ENCODE data around the gene OAT.

Gene OAT

DNA sequence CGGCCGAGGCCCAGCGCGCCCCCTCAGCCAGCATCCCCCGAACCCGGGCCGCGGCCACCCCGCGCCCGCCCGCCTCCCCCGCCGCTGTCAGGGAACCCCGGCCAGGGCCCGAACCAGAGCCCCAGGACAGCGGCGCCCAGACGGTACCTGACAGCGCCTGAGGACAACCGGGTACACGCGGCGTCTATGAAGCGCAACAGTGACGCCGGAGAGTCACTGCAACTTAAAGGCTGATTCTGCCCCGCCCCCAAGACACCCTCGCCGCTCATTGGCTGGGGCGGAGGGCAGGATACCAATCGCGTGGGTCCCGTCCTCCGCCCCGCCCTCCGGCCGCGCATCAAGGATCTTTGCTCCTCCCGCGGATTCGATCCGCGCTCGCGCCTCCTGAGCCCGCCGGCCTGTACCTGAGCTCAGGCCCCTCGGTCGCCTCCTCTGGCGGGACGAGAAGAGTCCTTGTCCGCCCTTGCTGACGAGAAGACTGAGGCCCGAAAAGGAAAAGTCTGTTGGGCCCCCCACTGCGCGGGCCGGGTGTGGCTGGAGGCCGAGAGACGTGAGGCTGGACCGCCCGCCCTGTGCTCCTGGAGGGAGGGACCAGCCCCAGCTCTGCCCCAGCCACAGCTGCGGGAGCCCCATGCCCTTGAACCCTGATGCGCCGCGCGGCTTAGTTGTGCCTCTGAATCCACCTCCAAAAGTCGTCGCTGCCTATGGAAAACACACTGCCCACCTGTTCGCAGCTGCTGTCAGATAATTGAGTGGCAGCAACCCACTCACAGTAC lies at the start of gene OAT:
OAT (minus strand) TSS at position 198 of the 776 bp plus-strand sequence. CDS start 6,752 bp downstream, outside the sequence.
- peak; percentile 89 to 91 for DNase-seq

DNA sequence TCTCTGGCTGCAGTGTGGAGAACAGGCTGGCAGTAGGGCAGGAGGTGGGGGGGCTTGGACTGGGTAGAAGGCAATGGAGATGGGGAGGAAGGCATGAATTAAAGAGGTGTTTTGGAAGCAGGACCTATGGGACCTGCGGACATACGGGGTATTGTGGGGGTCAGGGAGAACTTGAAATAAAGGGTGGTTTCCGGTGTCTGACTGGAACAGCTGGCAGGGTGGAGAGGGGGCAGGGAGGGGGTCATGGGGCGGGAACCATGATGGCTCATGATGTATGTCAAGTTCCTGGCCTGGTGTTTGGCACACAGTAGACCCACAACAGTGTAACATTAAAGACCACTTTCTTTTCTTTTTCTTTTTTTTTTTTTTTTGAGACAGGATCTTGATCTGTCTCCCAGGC lies 48.4 kb upstream of the OAT start:
- DNase-seq, result no peak

DNA sequence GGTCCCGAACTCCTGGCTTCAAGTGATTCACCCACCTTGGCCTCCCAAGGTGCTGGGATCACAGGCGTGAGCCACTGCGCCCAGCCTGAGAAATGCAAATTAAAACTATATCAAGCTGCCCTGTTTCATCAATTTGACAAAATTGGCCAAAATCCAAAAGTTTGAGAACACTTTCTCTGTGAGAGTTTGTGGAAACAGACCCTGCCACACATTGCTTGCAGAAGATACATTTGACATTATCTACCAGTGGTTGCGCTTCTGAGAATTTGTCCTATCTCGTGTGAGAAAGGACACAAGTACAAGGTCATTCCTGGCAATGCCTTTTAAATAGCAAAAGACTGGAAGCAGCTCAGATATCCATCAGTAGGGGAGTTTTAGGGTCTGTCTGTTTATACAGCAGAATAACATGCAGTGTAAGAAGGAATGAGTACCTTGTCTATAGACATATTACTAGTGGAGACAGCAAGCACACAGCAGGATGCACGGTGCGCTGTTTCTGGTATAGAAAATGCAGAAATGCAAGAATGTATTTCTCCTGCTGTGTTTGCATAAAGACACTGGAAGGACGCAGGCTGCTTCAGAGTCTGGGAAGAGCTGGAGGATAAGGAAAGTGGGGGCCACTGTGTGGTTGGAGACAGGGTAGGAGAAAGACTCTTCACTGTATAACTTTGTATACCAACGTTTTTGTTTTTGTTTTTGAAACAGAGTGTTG lies 47.2 kb upstream of the OAT start:
- no peak for DNase-seq

DNA sequence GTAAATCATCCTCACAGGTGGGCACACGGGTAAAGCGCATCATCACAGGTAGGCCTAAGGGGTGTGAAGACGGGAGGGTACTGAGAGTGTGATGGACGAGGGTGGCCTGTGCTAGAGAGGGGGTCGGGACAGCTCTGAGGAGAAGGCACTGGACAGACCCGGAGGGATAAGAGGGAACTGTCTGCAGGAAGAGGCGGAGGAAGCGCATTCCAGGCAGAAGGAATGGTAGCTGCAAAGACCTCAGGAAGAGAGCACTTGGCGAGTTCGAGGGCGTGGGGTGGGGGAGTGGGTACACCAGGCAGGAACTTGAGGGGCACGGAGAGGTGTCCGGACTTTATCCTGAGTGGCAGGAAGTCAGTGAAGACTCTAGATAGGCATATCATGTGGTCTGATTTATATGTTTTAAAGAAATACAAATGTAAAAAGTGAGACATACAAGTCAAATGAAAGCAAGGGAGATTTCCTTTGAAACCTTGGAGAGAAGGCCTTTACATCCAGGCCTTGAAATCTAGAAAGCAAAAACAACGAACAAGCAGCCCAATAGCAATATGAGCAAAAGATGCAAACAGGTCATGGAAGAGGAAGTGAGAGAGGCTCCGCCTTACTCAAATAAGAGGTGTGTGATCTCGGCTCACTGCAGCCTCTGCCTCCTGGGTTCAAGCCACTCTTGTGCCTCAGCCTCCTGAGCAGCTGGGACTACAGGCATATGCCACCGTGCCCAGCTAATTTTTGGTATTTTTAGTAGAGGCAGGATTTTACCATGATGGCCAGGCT lies 46.5 kb upstream of the OAT start:
- no peak for DNase-seq

DNA sequence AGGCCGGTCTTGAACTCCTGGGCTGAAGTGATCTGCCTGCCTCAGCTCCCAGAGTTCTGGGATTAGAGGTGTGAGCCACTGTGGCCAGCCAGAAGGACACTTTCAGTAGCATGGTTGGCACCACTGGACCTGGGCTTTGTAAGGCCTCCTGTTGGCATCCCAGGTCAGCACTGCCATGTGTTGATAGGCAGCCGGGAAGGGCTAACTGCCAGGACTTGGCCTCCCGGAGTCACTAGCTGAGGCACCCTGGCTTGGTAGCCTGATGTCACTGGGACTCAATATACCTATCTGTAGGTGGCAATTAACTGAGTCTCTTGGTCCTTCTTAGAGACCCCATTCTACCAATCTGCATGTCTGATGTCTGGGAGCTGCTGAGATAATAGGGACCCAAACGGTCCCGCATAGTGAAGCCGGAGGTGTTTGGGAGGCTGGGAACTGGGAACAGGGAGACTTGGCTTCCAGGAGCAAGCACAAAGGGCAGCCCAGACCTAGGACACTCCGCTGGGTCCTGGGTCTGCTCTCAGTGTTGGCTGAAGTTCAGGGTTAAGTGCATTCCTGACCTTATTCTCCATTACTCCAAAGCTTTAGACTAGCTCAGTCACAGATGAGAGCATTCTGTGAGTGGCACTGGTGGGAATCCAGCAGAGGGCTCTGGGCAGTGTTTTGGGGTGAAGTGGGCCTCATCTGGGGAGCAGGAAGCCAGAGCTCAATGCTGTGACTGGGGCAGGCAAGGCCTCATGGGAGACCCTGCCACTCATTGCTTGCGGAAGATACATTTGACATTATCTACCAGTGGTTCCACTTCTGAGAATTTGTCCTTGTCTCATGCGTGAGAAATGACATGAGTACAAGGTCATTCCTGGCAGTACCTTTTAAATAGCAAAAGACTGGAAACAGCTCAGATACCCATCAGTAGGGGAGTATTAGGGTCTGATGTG lies 45.6 kb upstream of the OAT start:
- DNase-seq, result no peak

DNA sequence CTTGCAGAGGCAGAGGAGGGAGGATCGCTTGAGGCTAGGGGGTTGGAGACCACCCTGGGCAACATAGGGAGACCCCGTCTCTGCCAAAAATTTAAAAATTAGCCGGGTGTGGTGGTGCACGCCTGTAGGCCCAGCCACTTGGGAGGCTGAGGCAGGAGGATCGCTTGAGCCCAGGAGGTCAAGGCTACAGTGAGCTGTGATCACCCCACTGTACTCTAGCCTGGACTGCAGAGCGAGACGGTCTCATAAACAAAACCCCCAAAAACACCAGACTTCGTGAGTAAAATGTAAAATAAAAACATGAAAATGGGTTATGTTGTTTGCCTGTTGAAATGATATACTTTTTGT lies 43.6 kb upstream of the OAT start:
- DNase-seq, result no peak

DNA sequence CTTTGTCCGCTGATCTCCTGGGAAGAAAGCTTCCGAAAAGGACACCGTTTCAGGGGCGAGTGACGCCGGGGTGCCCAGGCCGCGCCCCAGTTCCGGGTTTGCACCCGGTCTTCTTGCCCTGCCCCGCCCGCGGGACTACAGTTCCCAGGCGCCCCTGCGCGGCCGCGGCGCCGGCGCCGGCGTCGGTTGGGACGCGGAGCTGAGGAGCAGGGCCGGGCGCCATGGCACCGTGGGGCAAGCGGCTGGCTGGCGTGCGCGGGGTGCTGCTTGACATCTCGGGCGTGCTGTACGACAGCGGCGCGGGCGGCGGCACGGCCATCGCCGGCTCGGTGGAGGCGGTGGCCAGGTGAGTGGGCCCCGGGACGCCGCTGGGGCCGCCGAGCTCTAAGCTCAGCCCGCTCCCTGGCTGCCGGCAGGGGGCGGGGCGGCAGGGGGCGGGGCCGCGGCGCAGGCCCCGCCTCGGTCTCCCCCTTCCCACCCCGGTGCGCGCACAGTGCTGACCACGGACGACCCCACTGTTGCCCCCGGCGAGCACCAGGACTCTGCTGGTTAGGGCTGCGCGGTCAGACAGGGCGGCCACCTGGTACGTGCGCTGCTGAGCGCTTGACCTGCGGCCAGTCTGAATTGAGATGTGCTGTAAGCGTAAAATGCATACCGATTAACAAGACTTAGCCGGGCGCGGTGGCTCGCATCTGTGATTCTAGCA lies 43.1 kb upstream of the OAT start, which contains the start of gene LHPP:
LHPP (plus strand) TSS at position 182 of the 706 bp plus-strand sequence; CDS start at position 222, 40 bp downstream.
- DNase-seq, result peak; percentile 34 to 53

DNA sequence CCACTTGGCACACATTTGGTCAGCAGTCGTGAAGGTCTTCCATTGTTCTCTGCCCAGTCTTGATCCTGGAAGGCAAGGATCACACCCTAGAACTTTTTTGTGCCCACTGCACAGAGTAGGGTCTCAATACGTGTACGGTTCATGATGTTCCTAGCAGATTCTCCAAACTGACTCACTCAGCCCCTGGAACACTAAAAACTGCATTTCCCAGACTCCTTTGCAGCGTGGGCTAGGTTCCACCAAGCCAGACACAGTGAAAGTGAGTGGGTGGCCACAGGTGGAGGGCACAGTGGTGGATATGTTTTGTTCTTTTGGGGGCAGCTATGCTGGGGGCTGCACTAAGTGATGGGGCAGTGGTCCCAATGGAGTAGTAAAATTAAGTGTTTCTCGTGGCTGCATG lies 41.4 kb upstream of the OAT start:
- no peak for DNase-seq

DNA sequence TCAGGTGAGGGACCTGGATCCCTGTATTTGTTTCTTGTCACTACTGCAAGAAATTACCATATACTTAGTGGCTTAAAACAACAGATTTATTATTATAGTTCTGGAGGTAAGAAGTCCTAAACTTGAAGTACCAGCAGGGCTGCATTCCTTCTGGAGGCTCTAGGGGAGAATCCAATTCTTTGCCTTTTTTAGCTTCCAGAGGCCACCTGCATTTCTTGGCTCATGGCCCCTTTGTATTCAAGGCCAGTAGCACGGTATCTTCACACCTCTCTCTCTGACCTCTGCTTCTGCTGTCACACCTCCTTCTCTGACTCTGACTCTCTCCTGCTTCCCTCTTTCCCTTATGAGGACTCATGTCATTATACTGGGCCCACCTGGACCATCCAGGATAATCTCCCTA lies 40.7 kb upstream of the OAT start:
- DNase-seq, result no peak

DNA sequence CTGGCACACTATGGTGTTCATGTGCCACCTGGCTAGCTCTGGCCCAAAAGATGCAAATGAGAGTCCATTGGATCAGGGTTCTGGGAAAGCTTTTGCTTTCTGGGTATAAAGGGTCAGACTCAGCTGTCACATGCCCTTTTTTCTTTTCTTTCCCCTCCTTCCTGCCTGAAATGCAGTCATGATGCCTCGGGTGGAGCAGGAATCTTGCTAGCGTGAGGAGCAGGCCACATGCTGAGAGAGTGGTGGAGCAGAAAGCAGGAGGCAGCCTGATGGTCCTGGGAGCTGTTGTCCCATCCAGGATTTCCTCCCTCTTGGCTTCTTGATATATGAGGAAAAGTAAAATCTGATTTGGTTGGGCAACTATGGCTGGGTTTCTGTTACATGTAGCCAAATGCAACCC lies 40.2 kb upstream of the OAT start:
- DNase-seq, result no peak

DNA sequence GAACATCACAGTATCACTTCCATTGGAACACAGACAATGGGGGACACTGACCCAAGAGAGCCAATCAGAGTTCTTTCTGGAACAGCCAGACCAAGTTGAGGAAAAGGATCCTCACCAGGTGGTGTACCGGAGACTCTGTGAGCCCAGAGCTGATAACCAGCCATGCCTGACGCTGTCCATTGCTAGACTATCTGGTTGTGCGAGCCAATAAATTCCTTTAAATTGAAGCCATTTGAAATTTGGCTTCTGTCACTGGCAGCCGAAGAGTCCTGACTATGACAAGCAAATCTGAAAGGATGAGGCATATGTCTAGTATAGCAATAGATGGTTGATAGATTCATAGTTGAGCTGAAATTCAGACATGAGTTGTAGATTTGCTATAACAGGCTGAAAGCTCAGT lies 39.8 kb upstream of the OAT start:
- DNase-seq, result no peak

DNA sequence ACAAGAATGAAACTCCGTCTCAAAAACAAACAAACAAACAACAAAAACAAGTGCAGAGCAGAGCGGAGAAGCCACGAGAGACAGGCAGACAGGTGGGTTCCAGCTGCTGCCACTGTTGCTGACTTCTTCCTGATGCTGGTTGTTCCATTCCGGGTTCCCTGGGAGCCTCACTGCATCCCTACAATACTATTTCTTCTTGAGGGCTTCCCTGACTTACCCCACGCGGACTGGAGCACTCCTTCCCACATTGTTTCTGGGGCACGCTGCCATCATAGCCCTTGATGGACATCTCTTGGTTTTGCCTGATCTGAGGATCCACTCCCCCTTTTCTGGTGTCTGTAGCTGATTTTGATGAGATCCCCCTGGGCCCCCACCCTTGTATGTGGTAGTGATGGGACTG lies 36.7 kb upstream of the OAT start:
- no peak for DNase-seq

DNA sequence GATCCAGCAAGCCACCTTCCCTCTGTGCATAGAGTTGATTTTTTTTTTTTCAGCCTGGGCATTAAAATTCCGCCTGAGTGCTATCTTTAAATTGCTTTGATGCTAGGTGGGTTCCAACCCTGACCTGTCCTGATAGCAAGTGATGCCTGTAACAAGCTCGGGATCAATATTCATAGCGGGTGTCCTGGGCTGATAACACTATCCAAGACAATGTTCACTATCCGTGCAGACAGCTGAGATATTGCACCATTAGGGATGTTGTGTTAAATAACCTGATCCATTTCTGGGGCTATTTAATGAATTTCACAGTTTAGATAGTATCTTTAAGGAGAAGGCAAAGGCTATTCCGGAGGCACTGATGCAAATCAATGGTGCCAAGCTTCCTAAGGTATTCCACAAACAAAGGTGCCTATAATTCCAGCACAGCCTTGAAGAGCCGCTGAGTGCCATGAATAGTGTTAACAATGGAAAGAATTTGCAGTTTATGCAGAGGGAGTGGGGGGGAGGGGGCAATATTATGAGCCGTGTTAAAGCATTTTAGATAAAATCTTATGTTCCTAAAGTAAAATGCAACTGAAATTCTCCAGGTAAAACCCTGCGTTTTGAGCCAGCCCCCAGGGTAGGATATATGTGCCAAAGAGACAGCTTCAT lies 35.4 kb upstream of the OAT start:
- no peak for DNase-seq

DNA sequence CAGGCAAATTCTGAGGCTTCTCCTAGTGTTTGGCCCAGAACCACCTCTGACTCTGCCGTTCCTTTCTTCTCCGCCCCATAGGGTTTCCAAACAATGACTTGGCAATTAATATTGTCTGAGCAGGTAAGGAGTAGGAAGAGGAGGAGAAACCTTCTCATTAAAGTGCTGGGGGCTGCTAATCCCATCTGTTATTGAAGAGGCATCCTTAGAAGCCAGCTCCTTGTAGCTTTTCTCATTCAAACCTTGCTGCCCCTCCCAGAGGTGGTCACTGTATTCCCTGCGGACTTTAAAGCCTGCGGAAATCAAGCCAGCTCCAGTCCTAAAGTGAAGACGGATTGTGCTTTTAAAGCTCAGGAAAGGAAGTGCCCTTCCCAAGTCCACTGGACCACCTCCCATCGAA lies 32.6 kb upstream of the OAT start:
- DNase-seq, result no peak

DNA sequence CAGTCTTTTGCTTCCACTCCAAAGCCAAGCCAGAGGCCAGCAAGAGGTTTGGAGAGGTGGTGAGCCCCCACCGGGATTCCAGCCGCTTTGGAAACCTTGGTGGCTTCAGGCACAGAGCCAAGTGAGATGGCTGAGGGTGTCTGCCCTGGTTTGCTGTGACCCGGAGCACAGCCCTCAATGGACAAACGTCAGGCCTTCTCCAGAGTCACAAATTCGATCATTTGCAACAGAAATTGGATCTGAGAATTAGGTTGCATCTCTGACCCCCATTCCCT lies 32.0 kb upstream of the OAT start:
- DNase-seq, result no peak

DNA sequence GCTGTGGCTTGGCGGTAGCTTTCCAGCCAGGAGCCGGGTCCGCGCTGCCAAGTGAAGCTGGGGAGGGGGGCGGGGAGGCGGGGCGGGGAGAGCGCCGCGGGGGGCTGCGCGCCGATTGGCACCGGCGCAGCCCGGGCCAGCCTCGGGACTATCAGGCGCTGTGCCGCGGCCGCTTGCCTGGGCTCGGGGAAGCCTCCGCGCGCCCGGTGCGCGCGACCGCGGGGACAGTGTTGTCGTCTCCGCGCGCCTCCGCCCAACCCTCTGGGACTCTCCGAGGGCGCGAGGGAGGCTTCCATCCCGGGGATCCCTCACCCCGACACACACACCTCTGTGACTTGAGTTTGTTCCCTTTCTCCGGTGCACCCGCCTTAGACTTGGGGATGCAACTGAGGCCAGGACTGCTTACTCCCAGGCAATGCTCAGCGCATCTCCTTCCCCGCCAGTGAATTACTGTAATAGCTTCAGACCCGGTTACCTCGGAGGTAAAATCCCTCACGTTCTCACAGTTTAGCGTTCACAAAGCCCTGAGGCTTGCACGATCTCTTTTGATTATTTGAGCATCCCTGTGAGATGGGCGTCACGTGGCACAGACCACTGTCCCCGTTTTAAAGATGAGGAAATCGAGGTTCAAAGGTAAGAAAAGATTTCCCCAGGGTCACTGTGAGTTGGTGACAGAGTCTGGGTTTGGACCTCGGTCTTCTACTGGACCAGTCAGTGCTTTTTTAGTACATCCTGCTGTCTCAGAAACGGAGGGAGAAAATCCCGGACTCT lies 31.5 kb upstream of the OAT start, which contains the start of gene NKX1-2:
NKX1-2 (minus strand) TSS at position 24 of the 771 bp plus-strand sequence. CDS start 92 bp downstream, outside the sequence.
- no peak for DNase-seq

DNA sequence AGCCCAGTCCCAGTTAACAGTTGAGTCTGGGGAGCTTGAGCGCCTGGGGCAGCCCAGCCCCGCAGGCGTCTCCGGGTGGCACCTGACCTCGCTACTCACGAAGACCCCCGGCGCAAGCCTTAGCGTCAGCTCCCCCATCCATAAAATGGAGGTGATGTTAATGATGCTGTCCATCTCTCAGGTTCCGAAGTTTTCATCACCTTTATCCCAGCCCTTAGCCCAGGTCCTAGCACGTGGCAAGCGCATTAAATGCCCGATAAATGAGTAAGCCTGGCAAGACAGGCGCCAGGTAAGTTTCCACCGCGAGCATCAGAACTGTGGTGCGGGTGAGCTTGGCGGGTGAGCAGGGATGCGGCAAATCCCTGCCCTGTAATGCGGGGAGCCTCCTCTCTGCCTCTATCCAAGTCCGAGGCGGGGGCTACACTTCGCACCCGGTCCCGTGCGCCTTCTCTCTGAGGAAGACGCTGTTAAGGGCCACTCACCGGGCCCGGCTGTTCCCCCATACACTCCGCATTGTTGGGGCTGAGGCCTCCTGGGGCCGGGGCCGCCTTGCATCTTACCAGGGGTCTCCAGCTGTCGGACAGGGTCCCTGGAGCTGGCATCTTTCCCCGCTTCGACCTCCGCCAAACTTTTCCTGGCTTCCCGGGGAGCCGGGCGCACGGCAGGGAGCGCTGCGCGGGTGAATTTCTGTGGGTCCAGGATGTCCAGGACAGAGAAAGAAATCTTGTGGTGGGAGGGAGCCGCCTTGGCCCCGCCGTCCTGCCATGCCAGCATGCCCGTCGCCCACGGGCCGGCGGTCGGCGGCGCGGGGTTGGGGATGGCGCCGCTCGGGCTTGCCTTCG lies 30.7 kb upstream of the OAT start:
- no peak for DNase-seq

DNA sequence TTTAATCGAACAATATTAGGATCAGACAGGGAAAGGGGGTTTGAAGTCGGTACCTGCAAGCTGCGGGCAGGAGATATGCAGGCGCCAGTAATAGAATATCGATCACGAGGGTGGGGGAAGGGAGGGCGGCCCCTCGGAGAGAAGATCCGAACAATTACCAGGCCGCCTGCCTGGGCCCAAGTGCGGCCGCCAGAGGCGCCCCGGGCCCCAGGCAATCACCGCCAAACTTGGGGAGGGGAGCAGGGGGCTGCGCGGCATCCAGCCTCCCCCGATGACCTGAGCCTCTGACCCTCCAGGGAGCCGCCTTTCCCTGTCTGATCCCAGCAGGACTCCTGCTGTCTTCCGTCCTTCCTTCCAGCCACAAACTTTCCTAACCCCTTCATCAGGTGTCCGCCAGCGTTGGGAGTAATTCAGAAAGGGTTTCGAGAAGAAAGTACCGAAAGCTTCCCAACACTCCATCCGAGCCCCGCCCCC lies 30.0 kb upstream of the OAT start:
- DNase-seq, result no peak

DNA sequence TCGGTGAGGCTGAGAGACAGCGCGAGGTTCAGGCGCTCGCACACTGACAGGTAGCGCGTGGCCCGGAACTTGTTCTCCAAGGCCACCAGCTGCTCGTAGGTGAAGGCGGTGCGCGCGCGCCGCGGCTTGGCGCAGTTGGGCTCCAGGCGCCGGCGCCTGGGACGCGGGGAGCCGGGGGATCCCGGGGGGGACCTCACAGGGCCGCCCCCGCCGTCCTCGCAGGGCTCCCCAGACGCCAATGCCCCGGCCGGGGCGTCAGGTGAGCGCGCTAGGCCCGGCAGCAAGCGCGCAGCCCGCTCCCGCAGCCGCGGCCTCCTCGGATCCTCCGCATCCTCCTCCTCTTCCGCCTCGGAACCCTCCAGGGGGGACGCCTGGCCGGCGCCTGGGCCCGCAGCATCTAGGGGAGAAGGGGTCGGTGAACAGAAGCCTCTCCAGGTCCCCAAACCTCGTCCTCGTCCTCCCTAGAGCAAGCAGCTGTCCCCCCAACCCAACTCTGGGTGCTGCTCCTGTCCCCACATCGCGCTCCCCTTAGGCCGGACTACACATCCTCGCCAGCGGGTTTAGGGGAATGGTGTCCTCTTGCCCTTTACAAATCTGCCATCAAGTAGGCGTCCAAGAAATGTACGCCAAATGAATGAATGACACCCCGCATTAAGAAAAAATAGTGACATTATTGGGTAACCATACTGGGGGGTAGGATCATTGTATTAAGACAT lies 29.2 kb upstream of the OAT start:
- DNase-seq, result no peak
